Stimulated activated CD4-positive, alpha-beta T cell treated with anti-CD3 and anti-CD28 coated beads, Interleukin-4, amount 100 ng/mL, for 4 hours (primary cell): ENCODE measurements around the gene STARD10.

Experiments used
- DNase-seq, 2 experiments: peaks; one replicate each; pipeline ENCODE4 v3.0.0-alpha.2; 2020

Gene STARD10

DNA sequence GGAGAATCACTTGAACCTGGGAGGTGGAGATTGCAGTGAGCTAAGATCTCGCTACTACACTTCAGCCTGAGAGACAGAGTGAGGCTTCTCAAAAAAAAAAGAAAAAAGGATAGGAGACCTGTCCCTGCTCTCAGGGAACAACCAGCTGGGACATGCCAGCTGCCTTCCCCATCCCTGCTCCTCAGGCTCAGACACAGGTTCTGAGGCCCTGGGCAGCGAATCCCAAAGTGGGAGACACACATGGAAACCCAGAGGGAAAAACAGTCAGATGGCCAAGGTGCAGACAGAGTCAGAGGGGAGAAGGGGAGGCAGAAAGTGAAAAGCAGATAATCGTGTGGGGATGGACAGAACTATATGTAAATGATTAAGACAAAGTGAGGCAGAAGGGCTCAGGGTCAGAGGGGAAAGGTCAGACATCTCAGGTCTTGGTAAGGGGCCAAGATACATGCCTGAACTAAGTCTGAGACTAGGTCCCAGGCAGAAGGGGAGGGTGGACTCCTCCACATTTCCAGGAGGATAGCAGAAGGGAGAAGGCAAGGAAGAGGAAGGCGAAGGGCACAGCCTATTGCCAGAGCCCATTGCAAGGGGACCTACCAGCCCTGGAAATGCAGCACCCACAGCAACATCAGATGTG is 14.2 kb downstream of the STARD10 start:
- DNase-seq: no peak

DNA sequence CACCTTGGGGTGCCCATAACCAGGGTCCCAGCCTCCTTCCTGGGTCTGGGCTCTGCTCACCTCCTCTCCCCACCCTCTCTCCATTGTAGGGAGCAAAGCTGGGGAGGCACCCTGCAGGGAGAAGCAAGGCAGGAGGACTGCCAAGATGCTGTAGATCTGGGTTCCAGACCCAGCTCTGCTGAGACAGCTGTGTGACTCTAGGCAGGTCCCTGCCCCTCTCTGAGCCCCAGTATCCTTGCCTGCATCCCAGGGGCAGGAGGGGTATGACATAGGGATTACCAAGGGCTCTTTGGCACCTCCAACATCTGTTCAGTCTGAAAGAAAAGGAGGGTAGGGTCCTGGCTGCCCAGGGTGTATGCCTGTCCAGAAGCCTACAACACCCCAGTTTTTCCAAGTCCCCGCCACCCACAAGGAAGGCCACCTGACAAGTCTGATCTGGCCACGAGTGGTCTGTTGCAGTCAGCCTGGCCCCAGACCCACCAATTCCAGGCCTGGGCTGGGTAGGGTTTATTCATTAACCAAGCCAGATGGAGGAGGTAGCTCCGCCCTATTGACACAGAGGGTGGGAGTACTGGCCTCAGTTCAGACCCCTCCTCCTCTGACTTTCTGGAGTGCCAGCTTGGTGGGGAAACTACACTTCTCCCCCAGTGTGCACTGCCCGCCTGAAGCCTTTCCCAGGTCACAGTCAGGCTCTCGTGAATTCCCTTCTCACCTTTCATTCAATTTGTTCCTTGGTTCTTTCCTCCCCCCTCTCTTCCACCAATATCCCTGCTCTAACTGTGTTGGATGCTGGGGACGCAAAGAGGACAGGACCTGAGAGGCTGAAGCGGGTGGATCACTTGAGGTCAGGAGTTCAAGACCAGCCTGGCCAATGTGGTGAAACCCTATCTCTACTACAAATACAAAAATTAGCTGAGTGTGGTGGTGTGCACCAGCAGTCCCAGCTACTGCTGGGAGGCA is 15.0 kb downstream of the STARD10 start:
- DNase-seq: no peak

DNA sequence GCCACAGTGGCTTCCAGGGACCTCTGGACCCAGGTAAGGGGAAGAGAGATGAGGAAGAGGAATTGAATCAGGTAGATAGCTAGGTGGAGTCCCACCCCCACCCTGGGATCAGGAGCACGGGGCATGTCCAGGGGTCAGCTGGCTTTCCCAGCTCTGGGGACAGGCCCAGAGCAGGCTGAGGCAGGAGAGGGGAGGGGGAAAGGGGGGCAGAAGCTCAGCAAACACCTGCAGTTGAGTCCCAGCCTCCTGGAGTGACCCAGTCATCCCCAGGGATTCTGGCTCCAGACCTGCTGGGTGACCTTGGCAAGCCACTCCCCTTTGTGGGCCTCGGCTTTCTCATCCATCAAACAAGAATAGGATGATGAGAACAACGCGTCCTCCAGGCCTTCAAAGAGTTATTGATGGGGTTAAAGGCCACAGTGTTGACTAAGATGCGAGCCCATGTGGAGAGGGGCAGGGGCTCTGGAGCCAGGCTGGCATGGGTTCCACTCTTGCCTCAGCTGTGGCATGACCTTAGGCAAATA is 16.0 kb downstream of the STARD10 start:
- no peak for DNase-seq

DNA sequence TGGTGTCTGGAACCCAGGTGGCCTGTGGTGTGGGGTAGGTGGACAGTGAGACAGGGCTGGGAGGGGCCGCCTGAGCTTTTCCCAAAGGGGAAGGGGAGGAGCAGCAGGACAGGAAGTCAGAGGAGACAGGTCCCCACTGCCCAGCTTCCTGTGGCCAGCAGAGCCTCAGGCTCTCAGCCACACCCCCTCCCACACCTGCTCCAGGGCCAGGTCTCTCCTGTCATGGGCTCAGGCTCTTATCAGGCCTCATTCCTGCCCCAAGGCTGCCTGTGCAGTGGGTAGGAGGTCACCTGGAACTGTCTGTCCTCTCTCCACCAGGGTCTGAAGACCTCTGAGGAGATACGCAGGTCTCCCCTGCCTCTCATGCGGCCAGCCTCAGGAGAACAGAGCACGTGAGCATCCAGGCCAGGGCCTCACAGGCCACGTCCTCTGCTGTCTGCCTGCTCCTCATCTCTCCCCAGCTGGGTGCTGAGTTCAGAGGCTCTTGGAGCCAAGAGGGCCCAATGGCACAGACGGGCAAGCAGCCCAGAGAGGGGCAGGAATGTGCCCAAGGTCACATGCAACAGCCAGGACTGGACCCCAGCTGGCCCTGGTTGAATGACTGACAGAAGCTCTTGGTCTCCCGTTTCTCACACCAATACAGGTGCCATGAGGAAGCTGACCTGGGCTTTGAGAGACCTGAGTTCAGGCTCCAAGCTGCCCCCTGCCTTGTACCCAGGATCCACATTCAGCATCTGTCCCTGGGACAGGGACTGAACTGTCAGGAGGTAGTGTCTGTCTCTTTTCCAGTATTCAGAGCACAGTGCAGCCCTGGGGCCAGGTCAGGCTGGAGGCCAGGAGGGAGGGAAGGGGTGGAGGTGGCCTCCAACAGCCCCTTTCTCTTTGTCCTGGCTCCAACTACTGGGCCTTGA is 16.7 kb downstream of the STARD10 start:
- no peak for DNase-seq

DNA sequence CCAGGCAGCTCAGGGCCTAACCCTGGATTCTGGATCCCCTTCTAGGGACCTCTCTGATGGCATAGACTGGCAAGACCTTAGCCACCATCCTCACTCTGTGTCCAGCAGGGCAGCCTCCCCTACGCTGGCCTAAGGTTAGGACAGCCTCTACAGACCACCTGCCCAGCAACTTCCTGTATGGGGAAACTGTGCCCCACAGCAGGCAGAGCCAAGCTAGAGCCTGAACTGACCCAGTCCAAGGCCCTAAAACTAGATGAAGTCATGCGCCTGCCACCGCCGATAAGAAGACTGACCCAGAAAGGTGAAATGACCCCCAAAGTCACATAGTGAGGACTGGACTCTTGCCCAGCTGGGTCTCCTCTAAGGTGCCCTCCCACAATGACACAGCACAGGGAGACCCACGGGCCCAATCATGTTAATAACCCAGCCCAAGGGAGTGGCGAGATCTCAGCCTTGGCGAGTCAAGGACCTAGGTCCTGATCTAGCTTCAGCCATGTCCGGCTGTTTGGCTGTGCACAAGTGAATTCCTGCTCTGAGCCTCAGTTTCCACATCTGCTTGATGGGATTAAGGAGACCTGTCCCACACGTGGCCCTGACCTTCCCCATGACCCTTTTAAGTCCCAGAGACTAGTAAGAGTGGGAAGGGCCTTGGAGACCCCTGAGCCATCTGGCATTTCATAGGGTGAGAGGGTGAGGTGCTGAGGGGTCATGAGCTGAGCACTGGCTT is 17.6 kb downstream of the STARD10 start:
- no peak for DNase-seq

DNA sequence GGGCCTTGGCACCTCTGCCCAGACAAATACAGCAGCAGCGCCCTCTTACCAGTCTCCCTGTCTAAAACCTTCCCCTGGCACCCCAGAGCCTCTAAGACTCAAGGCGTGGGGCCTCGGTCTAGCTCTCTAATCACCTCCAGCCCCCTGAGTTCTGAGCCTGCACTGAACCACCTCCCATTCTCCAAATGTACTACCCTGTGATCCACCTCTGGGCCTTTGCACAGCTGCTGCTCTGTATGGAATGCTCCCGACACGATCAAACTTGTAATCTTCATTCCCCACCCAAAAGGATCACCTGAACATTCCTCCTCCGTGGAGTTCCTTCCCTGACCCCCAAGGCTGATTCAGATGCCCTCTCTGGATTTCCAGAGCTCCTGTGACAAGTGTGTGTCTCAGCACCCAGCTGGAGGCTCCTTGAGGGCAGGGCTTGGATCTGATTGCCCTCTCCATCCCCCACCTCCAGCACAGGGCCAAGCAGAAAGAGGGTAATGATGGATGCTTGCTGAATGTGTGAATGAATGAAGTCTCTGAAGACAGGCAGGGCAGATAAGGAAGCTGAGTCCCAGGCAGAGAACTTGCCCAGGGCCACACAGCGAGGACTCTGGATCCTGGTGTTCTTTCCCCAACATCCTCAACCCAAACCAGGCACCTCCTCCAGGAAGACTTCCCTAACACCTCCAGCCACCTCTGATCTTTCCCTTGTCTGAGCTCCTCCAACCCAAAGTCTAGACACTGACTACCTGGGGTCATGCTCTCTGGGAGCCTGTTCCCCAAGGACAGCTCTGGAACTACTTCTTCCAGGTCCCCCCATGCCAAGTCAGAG is 18.3 kb downstream of the STARD10 start:
- DNase-seq: no peak

DNA sequence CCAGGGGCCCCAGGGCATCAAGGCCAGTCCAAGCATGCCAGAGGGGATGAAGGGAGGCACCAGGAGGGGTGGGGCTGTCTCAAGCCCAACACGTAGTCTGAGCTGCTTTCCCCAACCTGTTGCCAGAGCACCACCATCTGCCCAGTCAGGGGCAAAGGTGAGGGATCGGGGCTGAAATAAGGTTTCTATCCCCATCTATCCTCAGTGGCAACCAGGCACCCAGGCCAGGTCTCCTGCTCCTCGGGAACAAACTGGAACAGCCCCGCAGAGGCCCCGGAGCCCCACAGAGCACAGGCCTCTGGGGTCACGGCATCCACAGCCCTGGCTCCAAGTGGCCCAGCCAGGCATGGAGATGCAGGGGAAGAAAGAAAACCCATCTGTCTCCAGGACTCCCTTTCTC is 19.3 kb downstream of the STARD10 start:
- DNase-seq: no peak

DNA sequence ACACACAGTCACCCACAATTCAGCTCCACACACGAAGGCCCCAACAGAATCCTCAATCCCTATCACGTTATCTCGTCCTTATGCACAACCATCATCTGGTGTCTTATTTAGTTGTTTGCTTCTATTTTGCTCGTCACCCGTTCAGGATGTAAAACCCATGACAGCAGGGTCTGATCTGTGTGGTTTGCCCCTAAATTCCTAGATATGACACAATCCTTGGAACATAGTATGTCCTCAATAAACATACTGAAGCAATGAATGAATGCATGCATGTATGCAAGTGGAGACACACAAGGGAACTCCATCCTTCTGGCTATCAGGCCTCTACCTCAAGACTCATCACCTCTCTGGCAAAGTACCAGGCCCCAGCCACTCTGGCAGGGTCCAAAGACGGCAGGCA is 20.2 kb downstream of the STARD10 start:
- no peak for DNase-seq

DNA sequence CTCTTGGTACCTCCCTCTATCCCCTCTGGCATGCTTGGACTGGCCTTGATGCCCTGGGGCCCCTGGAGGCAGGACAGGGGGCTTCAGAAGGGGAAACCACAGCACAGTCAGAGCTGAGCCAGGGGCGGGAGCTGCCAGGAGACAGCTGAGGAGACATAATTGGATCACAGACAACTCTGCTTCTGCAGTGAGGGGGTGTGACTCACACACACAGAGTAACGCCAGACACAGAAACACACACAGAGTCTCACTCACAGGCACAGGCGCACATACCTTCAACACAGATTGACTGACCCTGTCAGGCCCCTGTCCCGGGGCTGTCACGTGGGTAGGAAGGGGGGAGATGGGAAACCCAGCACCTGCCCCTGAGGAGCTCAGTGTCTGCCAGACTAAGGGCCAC is 20.6 kb downstream of the STARD10 start:
- DNase-seq: no peak

DNA sequence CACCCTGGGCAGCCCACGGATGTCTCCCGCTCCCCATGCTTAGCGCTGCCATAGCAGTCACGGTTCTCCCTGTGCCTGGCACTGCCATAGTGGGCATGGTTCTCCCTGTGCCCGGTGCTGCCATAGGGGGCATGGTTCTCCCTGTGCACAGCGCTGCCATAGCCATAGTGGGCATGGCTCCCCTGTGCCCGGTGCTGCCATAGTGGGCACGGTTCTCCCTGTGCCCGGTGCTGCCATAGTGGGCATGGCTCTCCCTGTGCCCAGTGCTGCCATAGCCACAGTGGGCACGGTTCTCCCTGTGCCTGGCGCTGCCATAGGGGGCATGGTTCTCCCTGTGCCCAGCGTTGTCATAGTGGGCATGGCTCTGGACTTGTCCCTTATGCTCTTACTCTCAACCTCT is 21.8 kb downstream of the STARD10 start:
- DNase-seq: no peak

DNA sequence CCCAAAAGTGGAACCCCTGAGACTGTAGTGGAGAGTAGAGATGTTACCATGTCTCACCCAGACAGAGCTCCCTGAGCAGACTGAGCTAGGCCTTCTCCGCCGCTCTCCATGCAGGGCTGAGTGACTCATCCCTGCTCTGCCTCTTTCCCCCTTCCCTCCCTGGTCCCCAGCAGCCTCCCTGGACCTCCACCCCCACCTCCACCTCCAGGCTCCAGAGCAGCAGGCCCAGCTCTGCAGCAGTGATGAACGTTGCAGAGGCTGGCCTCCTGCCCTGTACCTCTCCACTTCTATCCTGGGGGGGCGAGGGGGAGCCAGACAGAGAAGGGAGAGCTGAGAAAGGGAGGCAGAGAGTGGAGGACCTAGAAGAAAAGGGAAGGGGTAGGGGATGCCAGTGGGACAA is 22.3 kb downstream of the STARD10 start:
- DNase-seq: no peak

DNA sequence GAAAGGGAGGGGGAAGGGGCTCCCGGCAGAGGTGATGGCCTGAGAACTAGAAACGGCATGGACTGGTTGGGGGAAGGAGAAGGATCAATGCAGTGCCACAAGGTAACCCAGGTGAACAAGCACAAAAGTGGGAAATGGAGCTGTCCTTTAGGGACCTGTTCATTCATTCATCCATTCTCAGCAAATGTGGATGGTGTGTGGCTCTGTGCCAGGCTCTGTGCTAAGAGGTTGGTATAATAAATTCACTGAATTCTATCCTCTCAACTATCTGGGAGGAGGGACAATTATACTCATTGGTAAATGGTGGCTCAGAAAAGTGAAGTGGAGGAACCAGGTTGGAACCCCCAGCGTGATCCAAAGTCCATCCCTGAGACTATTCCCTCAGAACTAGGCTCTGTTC is 23.0 kb downstream of the STARD10 start:
- DNase-seq: no peak

DNA sequence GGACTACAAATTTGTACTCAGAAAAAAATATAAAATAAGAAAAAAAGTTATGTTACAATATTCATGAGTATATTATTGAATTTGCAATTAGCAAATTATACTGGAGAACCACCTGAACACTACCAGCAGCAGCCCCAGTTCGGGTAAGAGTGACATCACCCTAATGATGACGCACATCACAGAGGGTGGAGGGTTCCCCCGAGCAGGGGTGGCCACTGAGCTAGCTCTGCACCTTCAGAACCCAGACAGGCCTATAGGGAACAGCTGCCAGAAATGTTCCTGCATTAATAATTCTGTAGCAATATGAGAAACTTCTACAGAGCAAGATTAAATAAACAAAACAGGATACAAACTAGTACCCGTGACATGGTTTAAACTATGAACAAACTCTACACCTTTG is 24.2 kb downstream of the STARD10 start:
- DNase-seq: no peak

DNA sequence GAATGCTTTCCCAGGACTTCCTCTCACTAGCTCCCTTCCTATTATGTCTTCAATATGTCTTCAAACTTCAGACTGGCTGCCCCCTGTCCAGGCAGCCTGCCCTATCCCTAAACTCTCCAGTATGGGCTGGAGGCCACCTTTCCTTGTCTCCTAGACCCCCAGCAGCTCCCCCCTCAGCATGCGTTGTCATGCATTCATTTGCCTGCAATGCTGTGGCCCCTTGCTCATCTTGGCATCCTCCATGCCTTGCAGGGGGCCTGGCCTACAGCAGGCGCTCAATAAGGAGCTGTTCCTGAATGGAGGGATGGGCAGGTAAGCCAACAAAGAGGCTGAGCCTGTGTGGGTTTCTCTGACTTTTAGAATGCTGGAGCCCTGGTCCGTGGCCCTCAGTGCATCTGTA is 25.3 kb downstream of the STARD10 start:
- DNase-seq: no peak

DNA sequence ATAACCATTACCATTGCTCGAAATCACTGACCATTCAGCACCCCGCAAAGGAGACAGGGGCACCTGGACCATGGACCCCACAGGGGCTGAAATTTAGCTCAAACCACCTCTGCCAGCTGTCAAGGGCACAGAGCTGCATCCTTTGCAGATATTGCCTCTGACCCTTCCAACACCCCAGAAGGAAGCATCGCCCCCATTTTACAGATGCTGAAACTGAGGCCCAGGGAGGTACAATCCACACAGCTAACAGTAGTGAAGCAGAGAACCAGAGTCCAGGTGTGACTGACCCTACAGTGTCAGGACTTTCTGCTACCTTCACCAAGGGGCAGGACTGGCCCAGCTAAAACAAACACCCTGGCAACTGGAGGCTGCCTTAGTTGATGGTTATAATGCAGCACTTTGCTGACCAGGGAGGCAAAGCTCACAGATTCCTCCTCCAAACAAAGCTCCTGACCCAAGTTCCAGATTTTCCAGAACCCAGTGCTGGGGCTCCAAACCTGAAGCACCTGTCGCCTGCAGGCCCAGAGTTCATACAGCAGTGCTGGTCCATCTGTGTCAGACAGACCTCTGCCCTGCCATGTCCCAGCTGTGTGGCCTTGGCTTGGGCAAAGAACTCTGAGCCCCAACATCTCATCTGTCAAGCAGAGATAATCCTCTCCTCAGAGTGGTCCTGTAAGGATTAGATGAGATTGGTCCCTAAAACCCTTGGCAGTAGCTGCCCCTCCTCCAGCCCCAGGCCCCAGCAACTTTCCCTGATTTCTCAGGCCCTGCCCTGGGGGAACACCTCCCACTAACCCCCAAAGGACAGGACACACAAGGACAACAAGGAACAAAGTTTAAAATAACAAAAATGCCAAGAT is 26.4 kb downstream of the STARD10 start:
- DNase-seq: no peak

DNA sequence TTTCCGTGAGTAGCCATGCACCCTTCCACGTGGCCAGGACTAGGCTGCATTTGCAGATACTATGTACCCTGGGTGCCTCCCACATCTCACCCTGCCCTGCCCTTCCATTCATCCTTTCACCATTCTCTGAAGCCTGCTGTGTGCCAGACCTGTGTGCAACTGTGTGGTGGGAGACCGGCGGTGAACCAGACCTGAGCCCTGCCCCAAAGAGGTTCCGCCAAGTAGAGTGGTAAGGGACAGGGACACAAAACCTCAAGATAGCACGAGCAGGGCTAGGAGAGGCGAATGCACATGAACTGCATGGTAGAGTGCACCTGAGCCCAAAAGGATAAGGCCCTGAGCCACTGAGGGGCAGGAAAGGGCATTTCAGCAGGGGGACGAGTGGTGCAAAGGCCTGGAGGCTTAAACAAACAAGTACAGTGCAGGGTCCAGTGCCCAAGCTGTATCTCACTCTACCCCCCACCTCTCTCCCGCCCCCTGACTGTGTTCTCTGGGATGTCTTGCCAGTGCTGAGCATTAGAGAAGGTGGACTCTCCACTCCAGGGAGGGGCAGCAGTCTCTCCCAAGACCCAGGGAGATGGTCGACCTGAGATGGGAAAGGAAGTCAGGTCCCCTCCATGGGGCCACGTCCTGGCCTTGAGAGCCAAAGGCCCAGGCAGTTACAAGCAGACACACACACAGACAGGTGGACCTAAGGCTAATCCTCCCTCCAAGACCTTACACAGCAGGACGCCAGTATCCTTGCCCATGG is 27.5 kb downstream of the STARD10 start:
- DNase-seq: no peak

DNA sequence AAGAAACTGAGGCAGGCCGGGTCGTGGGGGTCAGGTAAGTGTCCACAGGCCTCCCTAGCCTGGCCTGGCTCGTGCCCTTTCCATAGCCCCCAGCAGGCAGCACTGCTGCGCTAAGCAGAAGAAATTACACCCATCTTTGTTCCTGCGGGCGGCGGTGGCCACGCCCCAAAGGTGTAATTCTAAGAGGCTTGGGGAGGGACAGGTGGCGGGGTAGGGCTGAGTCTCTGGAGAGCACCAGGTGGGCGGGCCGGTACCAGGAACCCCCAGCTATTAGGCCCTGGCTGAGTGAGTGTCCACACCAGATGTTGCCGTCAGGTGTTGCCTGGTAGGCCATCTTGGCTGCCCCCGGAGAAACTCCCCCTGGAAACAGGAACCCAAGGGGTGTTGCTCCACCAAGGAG is 29.3 kb downstream of the STARD10 start:
- no peak for DNase-seq

DNA sequence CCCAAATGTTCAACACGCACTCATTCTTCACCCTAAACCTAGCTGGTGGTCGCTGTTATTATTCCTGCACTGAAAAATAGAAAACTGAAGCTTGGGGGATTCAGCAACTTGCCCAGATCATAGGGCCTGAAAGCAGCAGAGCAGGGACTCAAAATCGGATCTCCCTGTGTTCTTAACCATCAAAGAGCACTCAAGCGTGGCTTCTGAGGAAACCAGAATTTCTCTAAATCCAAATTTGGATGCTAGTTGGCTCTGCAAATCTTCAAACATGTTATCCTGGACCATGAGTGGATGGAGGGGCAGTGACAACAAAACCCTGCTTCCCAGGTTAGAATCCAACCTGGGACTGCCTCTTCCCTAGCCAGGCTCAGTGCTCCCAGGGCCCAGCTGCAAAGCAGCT is 30.0 kb downstream of the STARD10 start:
- DNase-seq: no peak

DNA sequence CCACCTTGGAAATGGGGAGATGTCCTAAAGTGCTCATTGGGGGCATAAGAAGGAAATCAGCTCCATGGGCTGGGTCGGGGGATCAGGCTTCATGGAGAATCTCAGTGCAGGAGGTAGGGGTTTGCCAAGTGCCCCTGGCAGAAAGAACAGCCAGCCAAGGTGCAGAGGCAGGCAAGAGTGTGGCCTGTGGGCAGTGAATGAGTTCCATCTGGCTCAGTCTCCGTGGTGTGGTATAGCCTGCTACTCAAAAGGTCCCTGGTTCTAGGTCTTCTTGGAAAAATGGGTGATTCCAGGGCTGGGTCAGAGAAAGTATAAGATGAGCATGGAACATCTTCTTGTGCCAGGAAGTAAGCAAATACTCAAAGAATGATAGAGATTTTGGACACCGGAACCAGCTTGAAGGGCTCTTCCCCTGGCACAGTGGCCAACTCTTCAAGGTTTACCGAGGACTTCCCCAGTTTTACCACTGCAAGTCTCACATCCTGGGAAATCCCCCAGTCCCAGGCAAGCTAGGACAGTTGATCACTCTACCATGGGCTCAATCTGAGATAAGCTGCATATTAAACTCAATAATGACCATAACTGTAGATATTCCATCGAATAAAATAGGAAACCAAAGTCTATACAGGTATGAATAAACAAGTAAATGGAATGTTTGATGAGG is 31.1 kb downstream of the STARD10 start:
- no peak for DNase-seq
